ENCODE measurements around the gene CCDC172. TPM values are rescaled to one million over a fixed set of nuclear protein-coding genes. Genes with fewer than 3 reads are reported as not detected.

The CCDC172 gene
- total and polyA plus RNA-seq, 2 of the 13 experiments (the other 11 are each of a cell fraction or from before 2014, with no cell fraction given) = not detected

- Histone ChIP-seq H3K4me3 (replicated peaks in 1 of 3; ENCODE audit: insufficient read depth in 1 of 3, low read depth in 2 of 3, low read length in 3 of 3) (no peak overlapping the region), H3K4me1 (ENCODE audit: insufficient read depth, low read length) (no peaks in the 10 kb centered on the region), H2AFZ (ENCODE audit: low read length) (no peak overlapping the region), H3K27me3 (ENCODE audit: control insufficient read depth in 1 of 2, insufficient read depth in 2 of 2, low read length in 2 of 2) (no peaks in the 10 kb centered on the region), H3K9ac (ENCODE audit: insufficient read depth, low read depth, low read length) (no peak overlapping the region), H3K9me3 (ENCODE audit: low read length) (no peaks in the 10 kb centered on the region), H4K20me1 (ENCODE audit: insufficient read depth, low read length) (no peaks in the 10 kb centered on the region), H3K4me2 (ENCODE audit: low read depth, low read length) (no peak overlapping the region), H3K36me3 (replicated peaks in 1 of 2; ENCODE audit: control insufficient read depth in 1 of 2, insufficient read depth in 2 of 2, low read length in 2 of 2) (no peaks in the 10 kb centered on the region), H3K27ac (ENCODE audit: extremely low read length, insufficient read depth, low read length) (no peak overlapping the region), H3K79me2 (ENCODE audit: insufficient read depth, low read length) (no peaks in the 10 kb centered on the region)
- DNase-seq (ENCODE audit: low spot score) (no peak), ATAC-seq (no peak), FAIRE-seq (no peak)
- no TSS peak for BruUV-seq (replicated peaks)
- 9% methylated on average over 2 of the region's 2 CpGs for WGBS (ENCODE audit: low lambda C conversion rate)
- intact Hi-C loops (cut with micrococcal nuclease; ENCODE audit: unreplicated experiment) (no loop called here), in situ Hi-C loops (cut with HindIII; ENCODE audit: extremely low pct_ligation_motif_present, low pct_unique_long_range_greater_than_20kb) (no loop called here)
- ChIA-PET CTCF (ENCODE audit: low intra/inter-chr PET ratio, low total read pairs) (no interaction called here), POLR2A (no interaction called here)
- TF ChIP-seq POLR2AphosphoS5 (IDR thresholded peaks at IDR 0.05; ENCODE audit: low read depth, low read length) (no peak), MXD4 (CRISPR knock-in tag; IDR thresholded peaks at IDR 0.05) (no peak), BHLHE40 (IDR thresholded peaks at IDR 0.05; ENCODE audit: low read length) (no peak), RXRB (CRISPR knock-in tag; IDR thresholded peaks at IDR 0.05; ENCODE audit: borderline replicate concordance) (no peak), ZNF589 (CRISPR knock-in tag; conservative IDR thresholded peaks at IDR 0.05) (no peak), ZNF567 (CRISPR knock-in tag; IDR thresholded peaks at IDR 0.05; ENCODE audit: borderline replicate concordance) (no peak)
- TF ChIP-seq, protein P1, sequence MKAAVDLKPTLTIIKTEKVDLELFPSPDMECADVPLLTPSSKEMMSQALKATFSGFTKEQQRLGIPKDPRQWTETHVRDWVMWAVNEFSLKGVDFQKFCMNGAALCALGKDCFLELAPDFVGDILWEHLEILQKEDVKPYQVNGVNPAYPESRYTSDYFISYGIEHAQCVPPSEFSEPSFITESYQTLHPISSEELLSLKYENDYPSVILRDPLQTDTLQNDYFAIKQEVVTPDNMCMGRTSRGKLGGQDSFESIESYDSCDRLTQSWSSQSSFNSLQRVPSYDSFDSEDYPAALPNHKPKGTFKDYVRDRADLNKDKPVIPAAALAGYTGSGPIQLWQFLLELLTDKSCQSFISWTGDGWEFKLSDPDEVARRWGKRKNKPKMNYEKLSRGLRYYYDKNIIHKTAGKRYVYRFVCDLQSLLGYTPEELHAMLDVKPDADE (CRISPR knock-in tag; IDR thresholded peaks at IDR 0.05) = no peak
- TF ChIP-seq, protein P2, sequence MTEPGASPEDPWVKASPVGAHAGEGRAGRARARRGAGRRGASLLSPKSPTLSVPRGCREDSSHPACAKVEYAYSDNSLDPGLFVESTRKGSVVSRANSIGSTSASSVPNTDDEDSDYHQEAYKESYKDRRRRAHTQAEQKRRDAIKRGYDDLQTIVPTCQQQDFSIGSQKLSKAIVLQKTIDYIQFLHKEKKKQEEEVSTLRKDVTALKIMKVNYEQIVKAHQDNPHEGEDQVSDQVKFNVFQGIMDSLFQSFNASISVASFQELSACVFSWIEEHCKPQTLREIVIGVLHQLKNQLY (CRISPR knock-in tag; IDR thresholded peaks at IDR 0.05) = no peak
These were observed 7.6 kb downstream of the CCDC172 start for GRCh38 chr10:116331815-116332214.

DNA sequence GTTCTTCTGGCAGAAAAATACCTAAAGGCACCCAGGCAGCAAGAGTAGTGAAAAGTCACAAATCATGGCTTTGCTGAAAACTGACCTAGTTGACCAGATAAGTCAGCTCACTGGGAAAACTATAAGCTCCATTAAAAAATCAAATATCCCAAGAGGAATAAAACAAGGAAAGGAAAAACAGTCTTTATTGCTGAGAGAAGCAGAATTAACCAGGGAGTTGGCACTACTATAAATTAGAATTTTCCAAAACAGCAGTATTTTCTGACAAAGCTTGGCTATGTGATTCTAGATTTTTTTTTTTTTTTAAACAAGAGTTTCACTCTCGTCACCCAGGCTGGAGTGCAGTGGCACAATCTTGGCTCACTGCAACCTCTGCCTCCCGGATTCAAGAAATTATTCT, 12.6 kb downstream of the CCDC172 start:
- no peak overlapping the region for H3K4me3 ChIP-seq (replicated peaks in 1 of 3; ENCODE audit: insufficient read depth in 1 of 3, low read depth in 2 of 3, low read length in 3 of 3)
- FAIRE-seq = no peak
- no peak overlapping the region for H3K4me2 ChIP-seq (ENCODE audit: low read depth, low read length)

More for the DNA sequence above, 12.6 kb downstream of the CCDC172 start:
- intact Hi-C loops (cut with micrococcal nuclease; ENCODE audit: unreplicated experiment) = no loop called here
- no peaks in the 10 kb centered on the region for H3K27me3 ChIP-seq (ENCODE audit: control insufficient read depth in 1 of 2, insufficient read depth in 2 of 2, low read length in 2 of 2)
- 5% methylated on average over 2 of the region's 2 CpGs for WGBS (ENCODE audit: low lambda C conversion rate)
- DNase-seq (ENCODE audit: low spot score) (no peak), ATAC-seq (no peak)
- H3K9ac ChIP-seq (ENCODE audit: insufficient read depth, low read depth, low read length) = no peak overlapping the region
- no peaks in the 10 kb centered on the region for H3K79me2 ChIP-seq (ENCODE audit: insufficient read depth, low read length)
- BruUV-seq (replicated peaks) = no TSS peak
- no peaks in the 10 kb centered on the region for H4K20me1 ChIP-seq (ENCODE audit: insufficient read depth, low read length)
- H3K9me3 ChIP-seq (ENCODE audit: low read length) = no peaks in the 10 kb centered on the region
- no peaks in the 10 kb centered on the region for H3K4me1 ChIP-seq (ENCODE audit: insufficient read depth, low read length)
- in situ Hi-C loops (cut with HindIII; ENCODE audit: extremely low pct_ligation_motif_present, low pct_unique_long_range_greater_than_20kb) = no loop called here
- TF ChIP-seq ZNF614 (CRISPR knock-in tag; IDR thresholded peaks at IDR 0.05; ENCODE audit: borderline replicate concordance) (no peak), MAFK (conservative IDR thresholded peaks at IDR 0.05 in 1 of 2, IDR thresholded peaks at IDR 0.05 in 1 of 2; ENCODE audit: low read length in 2 of 2) (peak; percentile 54 to 64)
- TF ChIP-seq, protein P2 (CRISPR knock-in tag; IDR thresholded peaks at IDR 0.05) = no peak
- TF ChIP-seq, protein P3, sequence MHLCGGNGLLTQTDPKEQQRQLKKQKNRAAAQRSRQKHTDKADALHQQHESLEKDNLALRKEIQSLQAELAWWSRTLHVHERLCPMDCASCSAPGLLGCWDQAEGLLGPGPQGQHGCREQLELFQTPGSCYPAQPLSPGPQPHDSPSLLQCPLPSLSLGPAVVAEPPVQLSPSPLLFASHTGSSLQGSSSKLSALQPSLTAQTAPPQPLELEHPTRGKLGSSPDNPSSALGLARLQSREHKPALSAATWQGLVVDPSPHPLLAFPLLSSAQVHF (CRISPR knock-in tag; IDR thresholded peaks at IDR 0.05) = no peak
- ChIA-PET POLR2A (no interaction called here), CTCF (ENCODE audit: low intra/inter-chr PET ratio, low total read pairs) (no interaction called here)
- no peak overlapping the region for H3K27ac ChIP-seq (ENCODE audit: extremely low read length, insufficient read depth, low read length)
- H3K36me3 ChIP-seq (replicated peaks in 1 of 2; ENCODE audit: control insufficient read depth in 1 of 2, insufficient read depth in 2 of 2, low read length in 2 of 2) = no peaks in the 10 kb centered on the region
- no peak overlapping the region for H2AFZ ChIP-seq (ENCODE audit: low read length)
